Measurements from ENCODE around the gene IGSF5. TPM values are rescaled to one million over a fixed set of nuclear protein-coding genes. Genes with fewer than 3 reads are reported as not detected.

Gene IGSF5
- total and polyA plus RNA-seq, 2 of the 4 experiments (the other 2 are of a cell fraction): not detected

GRCh38 chr21:39825250-39825649 is 80.3 kb downstream of the IGSF5 start:
- H3K9ac ChIP-seq (ENCODE audit: low read depth, low read length): no peak overlapping the region
- H3K4me3 ChIP-seq (ENCODE audit: insufficient read depth, low read depth, low read length): no peak overlapping the region
- no CpG with 5 or more reads among the region's 1 CpG for WGBS, 2 experiments (ENCODE audit: extremely low coverage in 2 of 2, insufficient read length in 1 of 2)
- no peak for DNase-seq
- H2BK120ac ChIP-seq (ENCODE audit: low read depth, low read length): no peak overlapping the region
- no peak overlapping the region for H3K14ac ChIP-seq (replicated peaks; ENCODE audit: low read depth, low read length)
- H3K4me1 ChIP-seq (ENCODE audit: control insufficient read depth, insufficient read depth, low read length): no peaks in the 10 kb centered on the region
- BruUV-seq (replicated peaks): no TSS peak
- H3K4me2 ChIP-seq (ENCODE audit: low read depth, low read length): no peak overlapping the region
- in situ Hi-C loops (cut with MboI; ENCODE audit: low sequenced_read_pairs) (no loop called here), dilution Hi-C loops (cut with HindIII; ENCODE audit: low sequenced_read_pairs, unreplicated experiment) (no loop called here), intact Hi-C loops (cut with micrococcal nuclease) (no loop called here)
- H4K91ac ChIP-seq (ENCODE audit: insufficient read depth, low read depth, low read length): no peak overlapping the region
- H3K9me1 ChIP-seq (ENCODE audit: insufficient read depth, low read length): no peaks in the 10 kb centered on the region
- TF ChIP-seq NFE2L2 (IDR thresholded peaks at IDR 0.05; ENCODE audit: low read depth, low read length): no peak
- no peak for TF ChIP-seq FOS (IDR thresholded peaks at IDR 0.05; ENCODE audit: low read depth, low read length)
- no peak for TF ChIP-seq MAZ (IDR thresholded peaks at IDR 0.05; ENCODE audit: borderline replicate concordance, low read depth, low read length)
- TF ChIP-seq MXI1 (IDR thresholded peaks at IDR 0.05; ENCODE audit: borderline replicate concordance, low read depth, low read length): no peak
- no peak overlapping the region for H2BK15ac ChIP-seq (ENCODE audit: low read depth, low read length)
- no peak overlapping the region for H3K27ac ChIP-seq (ENCODE audit: insufficient read depth, low read length)
- CTCF ChIA-PET: no interaction called here
- H2AK5ac ChIP-seq (ENCODE audit: low read depth, low read length): no peak overlapping the region
- POLR2A ChIA-PET (ENCODE audit: unreplicated experiment): no interaction called here
- H3K9me3 ChIP-seq (ENCODE audit: control insufficient read depth, insufficient read depth, low read length): peaks cover 2% of the 10 kb centered on the region
- no peak overlapping the region for H2AK9ac ChIP-seq (replicated peaks; ENCODE audit: low read depth, low read length, poor library complexity)
- no peak for ATAC-seq (ENCODE audit: low read depth)
- no peak overlapping the region for H2BK20ac ChIP-seq (ENCODE audit: low read depth, low read length)
- no peak overlapping the region for H3K23ac ChIP-seq (ENCODE audit: low read depth, low read length)
- H4K5ac ChIP-seq (ENCODE audit: low read depth, low read length): no peak overlapping the region
- H2AFZ ChIP-seq (replicated peaks; ENCODE audit: low read length, poor library complexity): no peak overlapping the region
- no peaks in the 10 kb centered on the region for H4K20me1 ChIP-seq (ENCODE audit: insufficient read depth, low read length)
- no peak overlapping the region for H3K4ac ChIP-seq (ENCODE audit: low read depth, low read length)
- no peak overlapping the region for H3K56ac ChIP-seq (ENCODE audit: extremely low read depth, insufficient read depth, low read length)
- no peaks in the 10 kb centered on the region for H3K79me1 ChIP-seq (ENCODE audit: low read depth in 1 of 2, low read length in 2 of 2)
- no peak overlapping the region for H3K18ac ChIP-seq (ENCODE audit: low read depth, low read length)
- no peaks in the 10 kb centered on the region for H3K27me3 ChIP-seq (ENCODE audit: control insufficient read depth, insufficient read depth, low read length)
- H4K8ac ChIP-seq (ENCODE audit: low read depth in 2 of 2, low read length in 2 of 2): no peak overlapping the region
- H3K36me3 ChIP-seq (ENCODE audit: control insufficient read depth, insufficient read depth, low read length): no peaks in the 10 kb centered on the region
- H2BK5ac ChIP-seq (ENCODE audit: low read depth, low read length, poor library complexity, severe bottlenecking): no peak overlapping the region

Data from IMR-90 (cell line).